ENCODE results near the gene TTLL8. TPM values are rescaled to one million over a fixed set of nuclear protein-coding genes. Genes with fewer than 3 reads are reported as not detected.
A peak's percentile ranks its signal among the peaks of the same experiment; 100 is the strongest.
"Not testable (repeated sequence)": the region's sequence is repeated elsewhere in the genome, so short reads cannot be mapped to it uniquely, and the experiment has no call there.

Gene TTLL8
- total RNA-seq, 1 donor from 2014 or later, result not detected

- ATAC-seq (no peak), DNase-seq (ENCODE audit: missing footprints) (no peak)
- intact Hi-C loops (cut with DNase I), result no loop called here
Measured at GRCh38 chr22:49997932-49998717, 60.0 kb downstream of the TTLL8 start.

DNA sequence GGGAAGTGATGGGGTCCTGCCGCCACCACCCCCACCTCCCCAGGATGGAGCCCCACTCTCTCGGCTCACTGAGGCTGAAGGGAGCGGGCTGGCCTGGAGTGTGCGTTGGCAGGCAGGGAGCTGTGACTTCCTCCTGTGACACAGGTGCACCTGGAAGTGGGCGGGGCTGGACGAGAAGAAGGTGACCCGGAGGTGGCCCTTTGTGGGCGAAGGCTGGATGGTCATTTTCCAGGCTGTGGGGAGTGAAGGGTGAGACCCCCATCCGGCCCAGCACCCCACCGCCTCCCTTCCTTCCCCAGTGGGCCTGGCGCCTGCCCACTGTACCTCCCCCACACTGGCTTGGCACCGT lies 60.9 kb downstream of the TTLL8 start:
- intact Hi-C loops (cut with DNase I), result no loop called here
- DNase-seq (ENCODE audit: missing footprints) (no peak), ATAC-seq (no peak)

GRCh38 chr22:49996518-49997250 lies 61.4 kb downstream of the TTLL8 start:
- ATAC-seq (no peak), DNase-seq (ENCODE audit: missing footprints) (no peak)
- intact Hi-C loops (cut with DNase I), result no loop called here

DNA sequence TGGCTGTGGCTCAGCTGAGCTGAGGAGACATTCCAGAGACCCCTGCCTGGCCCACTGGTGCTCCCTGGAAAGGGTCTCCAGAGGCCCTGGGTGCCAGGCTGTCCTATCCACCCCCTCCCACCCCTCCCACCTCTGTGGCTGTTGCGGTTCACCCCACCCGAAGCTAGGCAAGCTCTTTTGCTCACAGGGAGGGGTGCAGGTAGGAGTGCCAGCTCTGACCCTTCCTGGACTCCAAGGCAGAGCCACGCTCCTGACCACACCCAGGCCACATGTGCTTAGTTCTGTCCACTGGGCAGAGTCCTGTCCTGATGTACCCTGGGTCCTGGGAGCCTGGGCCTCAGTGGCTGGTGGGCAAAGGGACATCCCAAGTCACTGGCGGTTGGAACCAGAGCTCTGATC lies 62.0 kb downstream of the TTLL8 start:
- ATAC-seq, result no peak
- no peak for DNase-seq (ENCODE audit: missing footprints)
- intact Hi-C loops (cut with DNase I), result no loop called here

DNA sequence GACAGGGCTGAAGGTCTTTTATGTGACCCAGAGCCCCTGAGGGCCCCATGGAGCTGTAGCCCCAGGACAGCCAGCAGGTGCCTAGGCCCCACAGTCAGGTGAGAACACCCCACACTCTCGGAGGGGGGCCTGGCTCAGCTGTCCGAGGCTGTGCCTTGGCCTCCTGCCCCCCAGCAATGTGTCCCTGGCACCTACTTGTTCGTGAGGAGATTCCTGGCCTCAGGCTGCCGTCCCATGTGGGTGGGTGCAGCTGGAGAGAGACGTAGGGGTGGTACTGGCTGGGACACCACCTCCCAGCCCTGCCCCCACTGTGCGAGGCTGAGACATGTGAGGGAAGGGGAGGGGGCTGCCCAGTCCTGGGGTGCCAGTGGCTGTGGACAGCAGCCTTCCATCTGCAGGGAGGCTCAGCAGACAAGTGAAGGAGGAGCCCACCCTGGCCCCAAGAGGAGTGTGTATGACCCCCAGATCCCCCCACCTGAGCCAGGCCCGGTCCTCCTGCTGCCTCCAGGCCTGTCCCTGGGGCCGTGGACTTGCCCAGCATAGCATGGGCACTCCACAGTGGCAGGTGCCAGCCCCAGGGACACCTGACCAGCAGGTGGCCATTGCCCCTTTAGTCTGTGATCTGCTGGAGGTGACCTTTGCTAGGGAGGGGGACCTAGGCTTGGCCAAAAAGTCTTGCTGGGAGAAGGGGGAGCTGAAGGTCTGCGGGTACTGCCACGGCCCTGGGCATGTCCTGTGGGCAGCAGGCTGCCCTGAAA lies 62.6 kb downstream of the TTLL8 start:
- ATAC-seq (no peak), DNase-seq (ENCODE audit: missing footprints) (no peak)
- intact Hi-C loops (cut with DNase I), result no loop called here

GRCh38 chr22:49995041-49995360 lies 63.1 kb downstream of the TTLL8 start:
- intact Hi-C loops (cut with DNase I), result no loop called here
- DNase-seq (ENCODE audit: missing footprints) (no peak), ATAC-seq (no peak)

GRCh38 chr22:49994361-49995040 lies 63.6 kb downstream of the TTLL8 start:
- ATAC-seq (no peak), DNase-seq (ENCODE audit: missing footprints) (no peak)
- intact Hi-C loops (cut with DNase I), result loop anchor here (5.0 kb wide), 1 partner anchor 38 kb away; no protein-coding TSS in a partner anchor

DNA sequence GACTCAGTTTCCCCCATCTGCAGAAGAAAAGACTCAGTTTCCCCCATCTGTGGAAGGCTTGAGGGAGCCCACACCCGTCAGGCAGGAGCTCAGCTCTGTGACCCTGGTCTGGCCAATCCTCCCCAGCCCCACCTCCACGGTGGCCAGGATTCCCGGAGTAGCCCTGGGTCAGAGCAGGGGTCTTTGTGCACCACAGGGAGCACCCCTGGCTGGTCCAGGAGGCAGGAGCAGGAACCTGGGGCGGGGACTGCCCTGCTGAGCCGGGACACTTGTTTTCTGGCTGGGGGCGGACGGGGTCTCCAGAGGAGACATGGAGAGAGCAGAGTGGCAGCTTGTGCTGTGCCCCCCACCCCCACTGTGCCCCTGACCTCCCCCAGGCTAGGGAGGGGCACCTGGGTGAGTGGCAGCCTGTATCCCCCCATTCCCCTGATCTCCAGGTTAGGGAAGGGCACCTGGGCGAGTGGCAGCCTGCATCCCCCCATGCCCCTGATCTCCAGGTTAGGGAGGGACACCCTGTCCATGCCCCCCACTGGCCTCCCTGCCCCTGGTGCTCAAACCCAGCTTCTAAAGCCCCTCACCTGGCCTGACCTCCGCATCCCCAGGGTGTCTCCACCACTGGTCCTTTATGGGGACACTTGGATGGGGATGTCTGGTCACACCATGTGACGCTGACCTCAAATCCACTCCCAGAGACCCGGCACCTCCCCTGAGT lies 64.3 kb downstream of the TTLL8 start:
- intact Hi-C loops (cut with DNase I), result loop anchor here (1.0 to 5.0 kb wide), 2 partner anchors 38 to 64 kb away; no protein-coding TSS in a partner anchor
- no peak for DNase-seq (ENCODE audit: missing footprints)
- ATAC-seq, result no peak

GRCh38 chr22:49992921-49993648 lies 65.0 kb downstream of the TTLL8 start:
- ATAC-seq (peak; percentile 78), DNase-seq (ENCODE audit: missing footprints) (peak; percentile 90)

GRCh38 chr22:49991907-49992533 lies 66.1 kb downstream of the TTLL8 start:
- ATAC-seq (no peak), DNase-seq (ENCODE audit: missing footprints) (no peak)
- intact Hi-C loops (cut with DNase I), result loop anchor here (5.0 kb wide), 1 partner anchor 40 kb away; no protein-coding TSS in a partner anchor

More at GRCh38 chr22:49992921-49993648, 65.0 kb downstream of the TTLL8 start:
- intact Hi-C loops (cut with DNase I), result loop anchor here (1.0 to 5.0 kb wide), 2 partner anchors 39 to 63 kb away; no protein-coding TSS in a partner anchor

GRCh38 chr22:49991167-49991566 lies 66.9 kb downstream of the TTLL8 start:
- ATAC-seq (no peak), DNase-seq (ENCODE audit: missing footprints) (no peak)
- intact Hi-C loops (cut with DNase I), result loop anchor here (5.0 kb wide), 1 partner anchor 41 kb away; no protein-coding TSS in a partner anchor

DNA sequence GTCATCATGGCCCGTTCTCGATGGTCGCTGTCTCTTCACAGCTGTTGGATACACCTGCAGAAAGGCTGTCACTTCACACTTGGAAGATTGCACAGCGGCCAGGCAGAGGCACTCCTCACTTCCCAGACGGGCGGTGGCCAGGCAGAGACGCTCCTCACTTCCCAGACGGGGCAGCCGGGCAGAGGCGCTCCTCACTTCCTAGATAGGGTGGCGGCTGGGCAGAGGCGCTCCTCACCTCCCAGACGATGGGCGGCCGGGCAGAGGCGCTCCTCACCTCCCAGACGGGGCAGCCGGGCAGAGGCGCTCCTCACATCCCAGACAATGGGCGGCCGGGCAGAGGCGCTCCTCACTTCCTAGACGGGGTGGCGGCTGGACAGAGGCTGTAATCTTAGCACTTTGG lies 68.3 kb downstream of the TTLL8 start:
- intact Hi-C loops (cut with DNase I), result loop anchor here (5.0 kb wide), 1 partner anchor 42 kb away; no protein-coding TSS in a partner anchor
- not testable (repeated sequence) for DNase-seq (ENCODE audit: missing footprints); ATAC-seq

DNA sequence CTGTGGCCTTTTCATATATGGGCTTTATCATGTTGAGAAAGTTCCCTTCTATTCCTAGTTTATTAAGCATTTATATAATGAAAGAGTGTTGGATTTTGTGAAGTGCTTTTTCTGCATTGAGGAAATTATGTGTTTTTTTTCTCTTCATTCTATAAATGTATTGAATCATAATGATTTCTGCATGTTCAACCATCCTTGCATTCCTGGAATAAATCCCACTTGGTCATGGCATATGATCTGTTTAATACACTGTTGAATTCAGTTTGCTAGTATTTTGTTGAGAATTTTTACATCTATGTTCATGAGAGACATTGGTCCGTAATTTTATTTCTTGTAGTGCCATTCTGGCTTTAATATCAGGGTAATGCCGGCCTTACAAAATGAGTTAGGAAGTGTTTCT lies 71.8 kb downstream of the TTLL8 start:
- no peak for DNase-seq (ENCODE audit: missing footprints)
- ATAC-seq, result no peak
- intact Hi-C loops (cut with DNase I), result no loop called here

GRCh38 chr22:49983148-49984042 lies 74.7 kb downstream of the TTLL8 start:
- DNase-seq (ENCODE audit: missing footprints) (no peak), ATAC-seq (no peak)
- intact Hi-C loops (cut with DNase I), result no loop called here

DNA sequence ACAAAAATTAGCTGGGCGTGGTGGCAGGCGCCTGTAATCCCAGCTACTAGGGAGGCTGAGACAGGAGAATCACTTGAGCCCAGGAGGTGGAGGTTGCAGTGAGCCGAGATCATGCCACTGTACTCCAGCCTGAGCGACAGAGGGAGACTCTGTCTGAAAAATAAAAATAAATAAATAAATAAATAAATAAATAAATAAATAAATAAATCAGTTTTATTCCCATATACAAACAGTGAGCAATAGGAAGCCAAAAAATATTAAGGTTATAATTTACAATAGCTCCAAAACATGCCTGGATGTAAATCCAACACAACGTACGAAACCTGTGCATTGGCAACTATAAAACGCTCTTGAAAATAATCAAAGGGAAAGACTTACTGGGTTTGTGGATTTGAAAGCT lies 76.3 kb downstream of the TTLL8 start:
- intact Hi-C loops (cut with DNase I); ATAC-seq; DNase-seq (ENCODE audit: missing footprints): not testable (repeated sequence)

- intact Hi-C loops (cut with DNase I), result no loop called here
- DNase-seq (ENCODE audit: missing footprints), result no peak
- no peak for ATAC-seq
Measured at GRCh38 chr22:49979587-49980264, 78.4 kb downstream of the TTLL8 start.

All from Right ventricle myocardium inferior (tissue), 1 donor.